GM19025 (cell line): ENCODE results near the gene BIK.

Experiments used
- ATAC-seq: cut with Tn5 transposase; IDR thresholded peaks from one replicate; pipeline ENCODE4 v1.9.1; 2021; ENCODE audit warnings: mild to moderate bottlenecking, low read depth, moderate library complexity; ENCODE audit not compliant: unreplicated experiment

BIK gene

GRCh38 chr22:43110444-43110926 lies at the start of gene BIK:
BIK (plus strand) TSS chr22:43110750; CDS start chr22:43124023, 13,273 bp downstream.
- ATAC-seq, result no peak

DNA sequence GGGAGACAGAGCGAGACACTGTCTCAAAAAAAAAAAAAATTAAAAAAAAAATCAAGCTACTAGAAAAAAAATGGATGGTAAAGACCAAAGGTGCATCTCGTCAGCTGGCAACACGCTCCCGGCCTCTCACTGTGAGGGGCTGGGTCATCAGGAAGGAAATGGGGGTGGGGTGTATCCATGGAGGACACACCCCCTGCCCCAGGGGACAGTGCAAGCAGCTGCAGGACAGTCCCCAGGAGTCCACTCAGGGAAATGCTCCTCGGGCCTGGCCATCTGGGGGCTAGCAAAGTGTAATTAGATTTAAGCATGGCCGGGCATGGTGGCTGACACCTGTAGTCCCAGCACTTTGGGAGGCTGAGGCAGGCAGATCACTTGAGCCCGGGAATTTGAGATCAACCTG lies 44.4 kb upstream of the BIK start:
- ATAC-seq, result no peak

DNA sequence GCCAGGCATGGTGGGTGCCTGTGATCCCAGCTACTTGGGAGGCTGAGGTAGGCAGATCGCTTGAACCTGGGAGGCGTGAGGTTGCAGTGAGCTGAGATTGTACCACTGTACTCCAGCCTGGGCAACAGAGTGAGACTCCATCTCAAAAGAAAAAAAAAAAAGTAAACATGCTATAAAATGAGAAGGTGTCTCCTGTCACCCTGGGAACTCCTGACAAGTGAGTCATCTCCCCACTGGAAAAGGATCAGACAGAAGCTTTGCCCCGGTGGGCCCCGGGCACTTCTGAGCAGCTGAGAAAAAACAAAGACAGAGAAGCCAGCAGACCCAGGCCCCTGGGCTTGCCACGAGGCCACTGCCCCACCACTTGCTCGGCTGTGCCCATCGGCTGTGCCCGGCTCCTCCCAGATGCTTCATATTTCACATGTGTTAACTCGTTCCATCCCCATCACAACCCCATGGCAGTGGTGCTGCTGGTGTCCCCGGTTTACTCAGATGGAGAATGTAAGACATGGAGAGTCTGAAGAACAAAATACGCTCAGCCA lies 43.6 kb upstream of the BIK start:
- ATAC-seq, result no peak

DNA sequence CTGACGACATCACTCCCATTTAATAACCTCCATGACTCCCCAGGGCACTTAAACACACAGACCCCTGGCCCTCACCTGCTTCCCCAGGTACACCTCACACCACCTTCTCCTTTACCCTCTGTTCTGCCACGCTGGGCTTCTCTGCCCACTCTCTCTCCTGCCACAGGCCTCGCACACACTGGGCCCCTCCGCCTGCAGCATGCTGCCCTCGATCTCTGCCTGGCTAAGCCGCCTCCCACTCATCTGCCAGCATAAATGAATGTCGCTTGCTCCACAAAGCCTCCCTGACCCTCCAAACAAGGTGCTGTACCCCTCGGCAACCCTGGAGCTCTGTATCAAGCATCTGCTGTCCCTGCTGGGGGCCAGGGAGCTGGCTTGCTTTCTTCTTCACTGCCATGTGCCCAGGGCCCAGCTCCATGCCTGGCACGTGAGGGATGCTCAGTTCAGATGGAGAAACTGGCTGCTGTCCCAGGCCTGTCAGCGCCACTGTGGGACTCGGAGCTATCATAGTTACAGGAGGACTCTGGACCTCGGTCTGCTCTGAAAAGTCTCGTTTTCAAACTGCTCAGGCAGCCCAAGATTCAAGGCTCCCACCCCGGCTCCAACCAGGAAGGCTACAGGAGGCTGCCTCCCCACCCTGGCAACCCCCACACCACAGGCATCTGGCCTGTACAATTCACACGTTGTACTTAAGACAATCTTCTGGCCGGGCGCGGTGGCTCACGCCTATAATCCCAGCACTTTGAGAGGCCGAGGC lies 33.3 kb upstream of the BIK start:
- ATAC-seq, result no peak

- ATAC-seq, result no peak
These were observed 32.0 kb upstream of the BIK start for GRCh38 chr22:43078522-43078921.

GRCh38 chr22:43079742-43080141 lies 30.8 kb upstream of the BIK start:
- no peak for ATAC-seq

DNA sequence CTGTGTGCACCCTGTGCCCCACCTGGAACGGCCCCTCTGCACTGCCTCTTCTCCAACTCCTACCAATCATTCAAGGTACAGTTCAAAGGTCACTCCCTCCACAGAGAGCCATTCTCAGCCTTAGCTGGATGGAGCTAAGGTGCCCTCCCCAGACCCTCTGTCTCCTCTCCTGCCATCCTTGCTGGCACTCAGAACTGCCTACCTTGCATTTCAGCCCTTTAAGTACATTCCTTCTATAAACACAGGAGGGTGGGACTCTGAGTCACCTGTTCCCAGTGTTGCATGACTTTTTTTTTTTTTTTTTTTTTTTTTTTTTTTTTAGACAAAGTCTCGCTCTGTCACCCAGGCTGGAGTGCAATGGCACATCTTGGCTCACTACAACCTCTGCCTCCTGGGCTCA lies 29.9 kb upstream of the BIK start:
- ATAC-seq, result no peak

DNA sequence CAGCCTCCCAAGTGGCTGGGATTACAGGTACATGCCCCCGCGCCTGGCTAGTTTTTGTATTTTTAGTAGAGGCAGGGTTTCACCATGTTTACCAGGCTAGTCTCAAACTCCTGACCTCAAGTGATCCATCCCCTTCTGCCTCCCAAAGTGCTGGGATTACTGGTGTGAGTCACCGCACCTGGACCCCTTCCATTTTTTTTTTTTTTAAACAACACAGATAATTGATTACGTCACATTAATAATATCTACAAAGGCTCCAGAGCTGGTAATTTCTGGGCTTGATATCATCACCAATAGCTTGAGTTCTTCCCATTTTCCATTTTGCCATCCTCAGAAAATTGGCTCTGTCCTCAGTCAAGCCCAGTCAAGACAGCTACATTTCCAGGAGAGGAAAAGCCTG lies 28.6 kb upstream of the BIK start:
- ATAC-seq, result no peak

DNA sequence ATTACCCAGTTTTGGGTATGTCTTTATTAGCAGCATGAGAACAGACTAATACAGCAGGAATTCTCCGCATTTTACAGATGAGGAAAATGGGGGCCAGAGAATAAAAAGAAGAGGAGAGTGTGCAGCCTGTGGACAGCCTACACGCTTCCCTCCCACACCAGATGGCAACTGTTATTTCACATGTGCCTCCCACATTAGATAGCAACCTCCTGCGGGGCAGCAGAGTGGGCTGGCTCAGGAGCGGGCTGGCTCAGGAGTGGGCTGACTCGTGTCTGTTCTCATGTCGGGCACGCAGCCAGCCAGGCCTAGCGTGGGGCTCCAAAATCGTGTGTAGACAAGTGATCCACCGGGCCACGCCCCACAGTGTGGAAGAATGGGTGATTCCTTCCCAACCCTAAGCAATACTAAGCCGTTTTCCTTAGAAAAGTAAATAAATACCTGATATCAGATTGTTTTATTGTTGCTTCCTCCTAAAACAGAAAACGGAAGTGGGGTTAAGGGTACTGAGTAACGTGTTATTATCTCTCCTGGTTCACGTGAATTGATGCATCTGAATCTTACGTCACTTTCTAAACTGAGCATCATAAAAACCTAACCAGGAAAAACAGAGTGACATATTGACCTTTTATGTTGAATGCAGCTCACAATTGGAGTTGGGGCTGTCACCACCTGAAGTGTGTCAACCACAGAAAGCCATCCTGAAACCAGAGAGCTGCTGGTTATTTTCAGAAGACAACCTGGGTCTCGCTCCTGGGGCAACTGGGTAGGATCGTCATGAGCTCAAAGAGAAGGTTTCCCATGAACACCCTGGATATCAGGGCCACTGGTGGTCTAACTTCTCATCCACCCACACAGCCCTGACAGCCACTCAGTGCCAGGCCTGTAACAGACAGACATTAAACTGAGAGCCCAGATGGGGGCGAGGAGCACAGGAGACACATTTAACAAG lies 24.6 kb upstream of the BIK start:
- no peak for ATAC-seq

GRCh38 chr22:43088627-43088983 lies 21.9 kb upstream of the BIK start:
- ATAC-seq, result no peak

DNA sequence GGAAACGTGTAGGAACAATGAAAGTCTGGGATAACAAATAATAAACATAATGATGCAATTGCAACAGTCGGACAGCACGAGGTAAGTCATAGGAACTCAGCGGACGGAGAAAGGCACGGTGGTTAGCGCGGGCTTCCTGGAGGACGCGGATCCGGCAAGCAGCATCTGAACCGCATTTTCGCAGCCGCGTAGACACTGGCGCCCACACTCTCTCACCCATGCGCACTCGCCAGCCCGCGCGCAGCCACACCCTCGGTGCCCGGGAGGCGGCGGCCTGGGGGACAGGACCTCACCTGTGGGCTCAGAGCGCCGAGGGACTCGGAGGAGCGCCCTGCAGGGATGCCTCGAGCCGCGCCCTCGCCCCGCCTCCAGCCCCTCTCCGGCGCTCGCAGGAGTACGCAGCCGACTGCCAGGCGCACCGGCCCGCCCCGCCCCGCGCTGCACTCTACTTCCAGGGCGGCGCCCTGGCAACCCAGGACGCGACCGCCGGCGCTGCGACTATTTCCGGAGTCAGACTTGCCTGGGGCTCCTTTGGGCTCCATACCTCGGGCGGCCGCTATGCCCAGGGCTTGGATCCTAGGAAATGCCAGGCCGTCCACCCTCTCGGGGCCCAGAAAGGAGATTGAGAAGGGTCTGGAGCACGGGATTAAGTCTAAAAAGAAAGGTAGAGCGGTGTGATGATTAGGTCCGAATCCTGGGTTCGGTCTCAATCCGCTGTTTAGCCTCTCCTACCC lies 21.4 kb upstream of the BIK start, which contains the start of gene TTLL1:
Gene TTLL1, minus strand, starts transcription at position 408 of the 734 bp plus-strand sequence. CDS start 13,805 bp downstream, outside the sequence.
- ATAC-seq, result peak; percentile 88

GRCh38 chr22:43090130-43090789 lies 20.3 kb upstream of the BIK start:
- no peak for ATAC-seq

GRCh38 chr22:43092085-43092484 lies 18.5 kb upstream of the BIK start:
- no peak for ATAC-seq

DNA sequence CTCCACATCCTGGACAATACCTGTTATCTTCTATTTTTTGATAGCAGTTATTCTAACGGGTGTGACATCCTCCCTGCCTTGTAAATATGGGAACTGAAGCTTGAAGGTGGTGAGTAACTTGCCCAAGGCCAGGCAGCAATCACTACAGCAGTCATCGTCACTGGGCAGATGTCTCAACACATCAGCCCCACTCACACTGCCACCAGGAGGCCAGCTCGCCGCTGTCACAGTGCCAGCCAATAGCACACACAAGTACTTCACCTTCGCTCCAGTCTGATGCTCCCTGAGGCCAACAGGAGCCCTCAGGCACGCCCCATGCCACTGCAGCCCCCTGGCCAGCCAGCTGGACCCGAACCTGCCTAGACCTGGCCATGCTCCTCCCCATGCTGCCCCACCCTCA lies 16.5 kb upstream of the BIK start:
- no peak for ATAC-seq

DNA sequence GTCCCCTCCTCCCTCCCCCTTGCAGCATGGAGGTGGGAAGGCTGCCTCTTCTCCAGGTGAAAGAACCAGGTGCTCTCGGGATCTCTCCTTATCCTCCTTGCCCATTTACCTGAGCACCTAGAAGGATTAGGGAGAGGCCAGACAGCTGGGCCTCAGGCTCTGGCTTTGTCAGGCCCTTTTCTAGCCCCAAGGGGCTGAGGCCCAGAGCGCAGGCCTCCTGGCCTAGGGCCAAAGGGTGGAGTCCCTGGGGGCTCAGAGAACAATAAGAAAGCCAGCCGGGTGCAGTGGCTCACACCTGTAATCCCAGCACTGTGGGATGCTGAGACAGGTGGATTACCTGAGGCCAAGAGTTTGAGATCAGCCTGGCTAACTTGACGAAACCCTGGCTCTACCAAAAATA lies 16.0 kb upstream of the BIK start:
- no peak for ATAC-seq

- ATAC-seq, result no peak
These were observed 14.1 kb upstream of the BIK start for GRCh38 chr22:43096420-43096819.

GRCh38 chr22:43098356-43098755 lies 12.2 kb upstream of the BIK start:
- no peak for ATAC-seq

DNA sequence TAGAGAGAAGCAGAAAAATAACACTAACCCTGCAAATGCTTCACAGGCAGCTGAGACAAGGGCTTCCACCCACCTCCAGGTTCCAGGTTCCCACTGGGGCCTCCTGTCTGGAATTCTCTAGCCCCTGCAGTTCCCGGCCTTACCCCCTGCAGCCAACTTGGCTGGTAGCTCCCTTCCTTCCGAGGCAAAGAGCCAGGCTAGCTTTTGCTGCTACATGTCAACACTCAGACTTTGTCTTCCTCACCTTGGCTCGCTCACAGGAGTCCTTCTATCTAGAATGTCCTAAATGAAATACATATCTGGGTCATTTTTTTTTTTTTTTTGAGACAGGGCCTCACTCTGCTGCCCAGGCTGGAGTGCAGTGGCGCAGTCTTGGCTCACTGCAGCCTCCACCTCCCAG lies 11.5 kb upstream of the BIK start:
- no peak for ATAC-seq

DNA sequence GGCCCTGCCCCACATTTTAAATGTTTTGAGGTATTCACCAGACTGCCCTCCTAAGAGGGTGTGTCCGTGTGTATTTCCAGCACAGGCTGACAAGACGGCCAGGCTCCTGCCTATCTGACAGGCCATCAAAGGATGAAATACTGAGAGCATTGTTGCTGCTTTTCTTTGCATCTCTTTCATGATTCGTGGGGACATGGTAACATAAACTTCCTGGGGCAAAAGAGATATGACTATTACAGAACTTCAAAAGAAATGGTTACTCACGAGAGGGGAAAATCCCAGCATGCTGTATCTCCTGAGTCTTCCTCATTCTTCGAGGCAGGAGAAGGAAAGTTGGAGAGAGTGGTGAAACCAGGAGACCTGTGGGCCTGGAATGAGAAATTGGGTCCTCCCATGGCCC lies 10.3 kb upstream of the BIK start:
- no peak for ATAC-seq

DNA sequence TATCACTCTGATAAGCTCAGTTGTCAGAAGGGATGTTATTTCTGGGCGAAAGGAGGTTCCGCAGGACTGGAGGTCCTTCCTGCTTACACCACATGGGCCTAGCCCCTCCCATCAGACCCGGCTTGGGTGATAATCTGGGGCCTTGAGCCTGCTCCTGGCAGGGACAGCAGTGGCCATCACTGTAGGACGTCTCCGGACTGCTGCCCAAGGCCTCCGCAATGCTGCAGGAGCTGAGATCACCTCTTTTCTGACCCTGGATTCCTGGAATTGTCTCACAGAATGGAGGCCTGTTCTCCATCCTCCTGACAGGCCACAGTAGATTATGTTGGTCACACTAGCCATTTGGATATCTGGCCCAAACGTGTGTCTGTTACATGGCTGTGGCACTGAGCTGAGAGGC lies 9.2 kb upstream of the BIK start:
- ATAC-seq, result no peak
